Panc1 (cell line): ENCODE data around the gene RIC1.

Source experiments
- CTCF ChIP-seq: fragments of 450-650 bp; IDR thresholded peaks from 2 replicates; pipeline ENCODE4 v1.5.1; 2017; ENCODE audit warnings: mild to moderate bottlenecking
- POLR2AphosphoS5 ChIP-seq: IDR thresholded peaks from 2 replicates; pipeline ENCODE4 v1.6.1; 2012; ENCODE audit warnings: mild to moderate bottlenecking, low read depth, low read length, moderate library complexity
- SIN3A ChIP-seq: IDR thresholded peaks from 2 replicates; pipeline ENCODE4 v1.6.1; 2012; ENCODE audit warnings: low read depth, mild to moderate bottlenecking, low read length, moderate library complexity, borderline replicate concordance; ENCODE audit not compliant: insufficient read depth
- TCF7L2 ChIP-seq: IDR thresholded peaks from 2 replicates; pipeline ENCODE4 v1.6.1; 2011; ENCODE audit warnings: mild to moderate bottlenecking, low read depth, low read length, inconsistent platforms
- TF ChIP-seq, protein P1 (sequence below), 2 experiments: IDR thresholded peaks; 2 replicates each; pipeline ENCODE4 v1.6.1; 2011 to 2012; ENCODE audit warnings: low read depth in 2 of 2, control low read depth in 1 of 2, low read length in 1 of 2, mild to moderate bottlenecking in 1 of 2, moderate library complexity in 1 of 2; ENCODE audit not compliant: insufficient read depth in 1 of 2

DNA sequence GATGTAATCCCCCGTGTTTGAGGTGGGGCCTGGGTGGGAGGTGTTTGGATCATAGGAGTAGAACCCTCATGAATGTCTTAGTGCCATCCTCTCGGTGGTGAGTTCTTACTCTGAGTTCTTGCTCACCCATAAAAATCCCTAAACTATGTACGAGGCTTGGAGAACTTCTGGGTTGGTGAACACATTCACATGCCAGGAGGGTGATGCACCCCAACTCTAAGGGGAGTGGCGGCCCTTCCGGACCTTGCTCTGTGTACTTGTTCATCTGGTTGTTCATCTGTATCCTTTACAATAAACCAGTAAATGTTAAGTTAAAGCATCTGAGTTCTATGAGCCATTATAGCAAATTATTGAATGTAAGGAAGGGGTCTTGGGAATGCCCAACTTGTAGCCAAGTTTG lies 36.0 kb upstream of the RIC1 start:
- TF ChIP-seq CTCF (no peak), POLR2AphosphoS5 (no peak), SIN3A (no peak), TCF7L2 (no peak)
- TF ChIP-seq, protein P1, sequence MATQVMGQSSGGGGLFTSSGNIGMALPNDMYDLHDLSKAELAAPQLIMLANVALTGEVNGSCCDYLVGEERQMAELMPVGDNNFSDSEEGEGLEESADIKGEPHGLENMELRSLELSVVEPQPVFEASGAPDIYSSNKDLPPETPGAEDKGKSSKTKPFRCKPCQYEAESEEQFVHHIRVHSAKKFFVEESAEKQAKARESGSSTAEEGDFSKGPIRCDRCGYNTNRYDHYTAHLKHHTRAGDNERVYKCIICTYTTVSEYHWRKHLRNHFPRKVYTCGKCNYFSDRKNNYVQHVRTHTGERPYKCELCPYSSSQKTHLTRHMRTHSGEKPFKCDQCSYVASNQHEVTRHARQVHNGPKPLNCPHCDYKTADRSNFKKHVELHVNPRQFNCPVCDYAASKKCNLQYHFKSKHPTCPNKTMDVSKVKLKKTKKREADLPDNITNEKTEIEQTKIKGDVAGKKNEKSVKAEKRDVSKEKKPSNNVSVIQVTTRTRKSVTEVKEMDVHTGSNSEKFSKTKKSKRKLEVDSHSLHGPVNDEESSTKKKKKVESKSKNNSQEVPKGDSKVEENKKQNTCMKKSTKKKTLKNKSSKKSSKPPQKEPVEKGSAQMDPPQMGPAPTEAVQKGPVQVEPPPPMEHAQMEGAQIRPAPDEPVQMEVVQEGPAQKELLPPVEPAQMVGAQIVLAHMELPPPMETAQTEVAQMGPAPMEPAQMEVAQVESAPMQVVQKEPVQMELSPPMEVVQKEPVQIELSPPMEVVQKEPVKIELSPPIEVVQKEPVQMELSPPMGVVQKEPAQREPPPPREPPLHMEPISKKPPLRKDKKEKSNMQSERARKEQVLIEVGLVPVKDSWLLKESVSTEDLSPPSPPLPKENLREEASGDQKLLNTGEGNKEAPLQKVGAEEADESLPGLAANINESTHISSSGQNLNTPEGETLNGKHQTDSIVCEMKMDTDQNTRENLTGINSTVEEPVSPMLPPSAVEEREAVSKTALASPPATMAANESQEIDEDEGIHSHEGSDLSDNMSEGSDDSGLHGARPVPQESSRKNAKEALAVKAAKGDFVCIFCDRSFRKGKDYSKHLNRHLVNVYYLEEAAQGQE (IDR thresholded peaks at IDR 0.05; ENCODE audit: insufficient read depth in 1 of 2, low read depth in 2 of 2, low read length in 1 of 2) = no peak
